HG03097 (cell line): Measurements from ENCODE around the gene DESI2.

ENCODE experiments used
- ATAC-seq: cut with Tn5 transposase; IDR thresholded peaks from one replicate; pipeline ENCODE4 v1.9.1; 2021; ENCODE audit not compliant: unreplicated experiment, low FRiP score

DESI2 gene

GRCh38 chr1:244749230-244750016 lies 96.5 kb downstream of the DESI2 start:
- no peak for ATAC-seq

DNA sequence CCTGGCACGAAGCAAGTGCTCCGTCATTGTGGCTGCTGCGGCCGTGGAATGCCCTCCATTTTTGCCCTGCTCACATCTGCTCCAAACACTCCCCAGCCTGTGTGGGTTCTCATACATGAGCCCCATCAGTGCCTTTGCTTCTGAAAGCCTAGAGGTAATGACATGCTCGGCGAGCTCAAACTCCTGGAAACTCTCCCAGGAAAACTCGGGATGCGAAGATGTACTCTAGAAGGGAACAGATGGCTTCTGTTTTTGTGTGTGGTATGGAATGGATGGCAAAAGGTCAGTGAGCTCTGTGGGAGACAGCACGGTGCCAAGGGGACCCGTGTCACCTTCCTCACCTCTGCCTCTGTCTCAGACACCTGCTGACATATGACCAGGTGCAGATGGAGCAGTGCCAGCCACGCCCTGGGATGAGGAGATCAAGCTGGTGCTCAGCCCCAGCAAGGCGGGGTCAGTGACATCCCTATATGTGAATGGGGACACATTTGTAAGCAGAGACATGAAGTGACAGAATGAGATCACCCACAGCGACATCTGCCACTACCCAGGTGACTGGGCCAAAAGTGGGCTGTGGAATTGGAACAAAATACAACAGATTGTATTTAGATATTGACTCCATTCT lies 98.5 kb downstream of the DESI2 start:
- no peak for ATAC-seq

DNA sequence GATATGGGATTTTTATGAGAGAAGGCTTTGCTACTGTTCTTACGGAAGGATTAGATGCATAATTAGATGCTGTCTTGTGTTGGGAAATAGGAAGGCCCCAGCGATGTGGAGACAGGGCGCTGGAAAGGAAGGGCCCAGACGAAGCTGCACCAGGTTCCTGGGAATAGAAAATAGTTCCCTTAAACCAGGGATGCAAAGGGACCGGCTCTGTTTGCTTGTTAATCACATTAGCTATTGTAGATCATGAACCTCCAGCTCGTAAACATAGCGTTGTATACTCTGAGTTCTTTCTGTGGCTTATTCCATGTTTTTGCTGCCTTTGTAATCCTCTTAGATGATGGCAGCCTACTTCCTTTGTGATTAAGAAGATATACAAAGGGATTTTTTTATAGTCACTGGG lies 102.7 kb downstream of the DESI2 start:
- ATAC-seq = no peak

- ATAC-seq = no peak
Observed at GRCh38 chr1:244757091-244757939, 104.4 kb downstream of the DESI2 start.
